AG09319 (cell line): ENCODE measurements around the gene PIP5K1C.

Experiments used
- DNase-seq: peaks from one replicate; pipeline ENCODE4 v3.0.0-alpha.2; 2010; ENCODE audit warnings: low read depth; ENCODE audit errors: extremely low read depth
- CTCF ChIP-seq: IDR thresholded peaks from 2 replicates; pipeline ENCODE4 v1.5.1; 2011; ENCODE audit warnings: low read depth, mild to moderate bottlenecking, inconsistent platforms, low read length, moderate library complexity

The PIP5K1C gene

GRCh38 chr19:3672575-3672948 lies 27.7 kb downstream of the PIP5K1C start:
- TF ChIP-seq CTCF, result no peak
- DNase-seq, result no peak

GRCh38 chr19:3671680-3672574 lies 28.3 kb downstream of the PIP5K1C start:
- no peak for DNase-seq
- no peak for TF ChIP-seq CTCF

- no peak for TF ChIP-seq CTCF
Measured at GRCh38 chr19:3670796-3671679, 29.2 kb downstream of the PIP5K1C start.

GRCh38 chr19:3669947-3670795 lies 30.1 kb downstream of the PIP5K1C start:
- no peak for TF ChIP-seq CTCF
- peak; percentile 84 for DNase-seq

More at GRCh38 chr19:3670796-3671679, 29.2 kb downstream of the PIP5K1C start:
- DNase-seq, result peak; percentile 34

GRCh38 chr19:3669082-3669946 lies 31.0 kb downstream of the PIP5K1C start:
- no peak for DNase-seq
- TF ChIP-seq CTCF, result no peak

GRCh38 chr19:3668331-3669081 lies 31.8 kb downstream of the PIP5K1C start:
- no peak for TF ChIP-seq CTCF
- DNase-seq, result no peak
